ENCODE results near the gene NRXN3. TPM values are rescaled to one million over a fixed set of nuclear protein-coding genes. Genes with fewer than 3 reads are reported as not detected.

NRXN3 gene
- total RNA-seq, 4 donors from 2014 or later = 0.04 to 0.16 TPM; not detected in 2

DNA sequence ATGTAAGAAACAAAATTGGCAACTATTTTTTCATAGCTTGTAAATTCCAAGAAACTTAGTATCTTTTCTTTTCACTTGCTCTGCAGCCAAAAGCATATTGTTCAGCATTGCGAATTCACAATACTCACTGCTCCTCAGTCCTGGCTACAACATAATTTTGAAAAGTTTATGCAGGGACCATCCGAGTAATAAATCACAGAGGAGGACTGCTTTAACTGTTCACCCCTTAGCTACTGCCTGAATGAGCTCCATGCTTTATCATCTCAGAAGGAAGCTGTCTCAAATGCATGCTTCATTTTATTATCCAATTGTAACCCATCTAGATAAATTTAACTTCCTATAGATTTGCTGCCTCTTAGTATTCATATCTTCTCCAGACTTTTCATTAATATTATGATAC, 1213.3 kb downstream of the NRXN3 start:
- no peak for ATAC-seq
- Histone ChIP-seq H3K9me3 (no peaks in the 10 kb centered on the region), H3K4me3 (no peak overlapping the region), H3K27ac (no peak overlapping the region), H3K36me3 (no peaks in the 10 kb centered on the region), H3K27me3 (no peaks in the 10 kb centered on the region), H3K4me1 (no peaks in the 10 kb centered on the region)
- intact Hi-C loops (cut with DNase I; ENCODE audit: low total_unique reads) = no loop called here
- no peak for TF ChIP-seq POLR2A (IDR thresholded peaks at IDR 0.05)
- in situ Hi-C loops (cut with MboI; ENCODE audit: low sequenced_read_pairs in 4 of 4) = no loop called here
- no peak for DNase-seq

DNA sequence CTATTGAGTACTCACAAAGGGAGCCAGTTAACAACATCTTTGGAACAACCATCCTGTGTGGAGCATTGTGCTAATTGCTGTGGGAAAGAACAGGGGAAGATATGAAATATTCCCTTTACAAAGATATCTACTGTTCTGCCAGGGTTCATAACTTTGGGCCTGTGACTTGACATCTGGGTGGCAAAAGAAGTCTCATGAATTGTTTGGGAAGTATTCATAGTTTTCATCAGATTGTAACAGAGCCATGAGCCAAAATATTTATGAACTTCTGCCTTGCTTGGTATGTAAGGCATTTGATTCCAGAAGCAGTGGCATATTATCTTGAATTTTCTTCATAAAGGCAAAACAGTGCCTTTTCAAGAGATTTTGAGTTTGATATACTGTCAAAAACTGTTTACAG, 1224.9 kb downstream of the NRXN3 start:
- H3K27ac ChIP-seq = no peak overlapping the region
- no peaks in the 10 kb centered on the region for H3K4me1 ChIP-seq
- no peaks in the 10 kb centered on the region for H3K27me3 ChIP-seq
- ATAC-seq (no peak), DNase-seq (no peak)
- H3K4me3 ChIP-seq = no peak overlapping the region
- no peaks in the 10 kb centered on the region for H3K36me3 ChIP-seq
- in situ Hi-C loops (cut with MboI; ENCODE audit: low sequenced_read_pairs in 4 of 4) = no loop called here
- H3K9me3 ChIP-seq = no peaks in the 10 kb centered on the region
- intact Hi-C loops (cut with DNase I; ENCODE audit: low total_unique reads) = no loop called here
- TF ChIP-seq, protein P1, sequence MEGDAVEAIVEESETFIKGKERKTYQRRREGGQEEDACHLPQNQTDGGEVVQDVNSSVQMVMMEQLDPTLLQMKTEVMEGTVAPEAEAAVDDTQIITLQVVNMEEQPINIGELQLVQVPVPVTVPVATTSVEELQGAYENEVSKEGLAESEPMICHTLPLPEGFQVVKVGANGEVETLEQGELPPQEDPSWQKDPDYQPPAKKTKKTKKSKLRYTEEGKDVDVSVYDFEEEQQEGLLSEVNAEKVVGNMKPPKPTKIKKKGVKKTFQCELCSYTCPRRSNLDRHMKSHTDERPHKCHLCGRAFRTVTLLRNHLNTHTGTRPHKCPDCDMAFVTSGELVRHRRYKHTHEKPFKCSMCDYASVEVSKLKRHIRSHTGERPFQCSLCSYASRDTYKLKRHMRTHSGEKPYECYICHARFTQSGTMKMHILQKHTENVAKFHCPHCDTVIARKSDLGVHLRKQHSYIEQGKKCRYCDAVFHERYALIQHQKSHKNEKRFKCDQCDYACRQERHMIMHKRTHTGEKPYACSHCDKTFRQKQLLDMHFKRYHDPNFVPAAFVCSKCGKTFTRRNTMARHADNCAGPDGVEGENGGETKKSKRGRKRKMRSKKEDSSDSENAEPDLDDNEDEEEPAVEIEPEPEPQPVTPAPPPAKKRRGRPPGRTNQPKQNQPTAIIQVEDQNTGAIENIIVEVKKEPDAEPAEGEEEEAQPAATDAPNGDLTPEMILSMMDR (IDR thresholded peaks at IDR 0.05 in 4 of 5, conservative IDR thresholded peaks at IDR 0.05 in 1 of 5) = no peak
- no peak for TF ChIP-seq POLR2A (IDR thresholded peaks at IDR 0.05)

DNA sequence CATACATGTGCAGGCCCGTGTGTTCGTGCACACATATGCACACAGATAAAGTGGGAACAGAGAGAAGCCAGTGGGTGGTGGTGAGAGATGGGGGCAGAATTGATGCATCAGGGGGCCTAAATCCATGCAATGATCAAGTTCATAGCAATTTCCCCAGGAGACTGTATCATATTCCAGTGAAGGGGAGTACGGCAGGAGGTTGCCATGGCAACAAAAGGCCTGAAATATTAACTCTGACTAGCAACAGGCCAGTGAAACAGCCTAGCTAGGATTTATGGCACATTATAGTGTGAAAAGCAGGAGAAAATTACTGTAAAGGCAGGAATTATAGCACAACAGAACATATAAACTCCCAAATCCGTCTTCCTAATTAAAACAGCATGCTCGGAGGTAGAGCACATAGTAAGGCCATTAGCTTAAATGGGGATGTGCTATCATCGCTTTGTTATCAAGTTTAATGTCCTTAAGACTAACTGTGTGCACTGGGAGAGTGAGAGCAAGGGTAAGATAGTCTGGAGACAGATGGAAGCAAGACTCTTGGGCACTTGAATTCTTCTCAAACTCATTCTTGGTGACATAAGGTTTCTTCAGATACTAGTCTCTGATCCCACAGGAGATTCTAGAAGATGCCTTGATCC, 1234.8 kb downstream of the NRXN3 start:
- intact Hi-C loops (cut with DNase I; ENCODE audit: low total_unique reads) = no loop called here
- in situ Hi-C loops (cut with MboI; ENCODE audit: low sequenced_read_pairs in 4 of 4) = no loop called here

DNA sequence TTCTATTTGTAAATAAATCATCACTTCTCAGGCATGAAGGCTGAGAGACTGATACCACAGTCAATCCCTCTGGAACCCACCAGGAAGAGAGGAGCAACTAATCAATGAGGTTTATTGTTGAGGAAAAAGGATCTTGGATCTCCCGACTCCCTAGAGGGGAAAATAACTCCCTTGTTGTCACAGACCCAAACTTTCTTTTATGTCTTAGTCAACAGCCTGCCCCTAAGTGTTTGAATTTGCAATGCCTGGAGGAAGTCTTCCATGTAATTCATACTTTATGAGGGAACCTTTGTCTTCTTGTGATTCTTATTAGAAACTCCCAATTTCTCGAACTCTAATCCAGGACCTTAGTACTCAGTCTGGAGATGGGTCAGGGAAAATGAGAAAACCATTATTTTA, 1235.3 kb downstream of the NRXN3 start:
- Histone ChIP-seq H3K4me3 (no peak overlapping the region), H3K36me3 (no peaks in the 10 kb centered on the region), H3K4me1 (no peaks in the 10 kb centered on the region), H3K27ac (no peak overlapping the region), H3K9me3 (no peaks in the 10 kb centered on the region), H3K27me3 (no peaks in the 10 kb centered on the region)
- in situ Hi-C loops (cut with MboI; ENCODE audit: low sequenced_read_pairs in 4 of 4) = no loop called here
- TF ChIP-seq, protein P1 (IDR thresholded peaks at IDR 0.05 in 4 of 5, conservative IDR thresholded peaks at IDR 0.05 in 1 of 5) = no peak
- TF ChIP-seq POLR2A (IDR thresholded peaks at IDR 0.05) = no peak
- intact Hi-C loops (cut with DNase I; ENCODE audit: low total_unique reads) = no loop called here
- DNase-seq (no peak), ATAC-seq (no peak)

More for the DNA sequence above, 1234.8 kb downstream of the NRXN3 start:
- H3K9me3 ChIP-seq = no peaks in the 10 kb centered on the region
- H3K27me3 ChIP-seq = no peaks in the 10 kb centered on the region
- DNase-seq (no peak), ATAC-seq (no peak)
- TF ChIP-seq, protein P1 (IDR thresholded peaks at IDR 0.05 in 4 of 5, conservative IDR thresholded peaks at IDR 0.05 in 1 of 5) = no peak
- no peak for TF ChIP-seq POLR2A (IDR thresholded peaks at IDR 0.05)
- H3K4me3 ChIP-seq = no peak overlapping the region
- H3K36me3 ChIP-seq = no peaks in the 10 kb centered on the region
- no peak overlapping the region for H3K27ac ChIP-seq
- H3K4me1 ChIP-seq = no peaks in the 10 kb centered on the region

DNA sequence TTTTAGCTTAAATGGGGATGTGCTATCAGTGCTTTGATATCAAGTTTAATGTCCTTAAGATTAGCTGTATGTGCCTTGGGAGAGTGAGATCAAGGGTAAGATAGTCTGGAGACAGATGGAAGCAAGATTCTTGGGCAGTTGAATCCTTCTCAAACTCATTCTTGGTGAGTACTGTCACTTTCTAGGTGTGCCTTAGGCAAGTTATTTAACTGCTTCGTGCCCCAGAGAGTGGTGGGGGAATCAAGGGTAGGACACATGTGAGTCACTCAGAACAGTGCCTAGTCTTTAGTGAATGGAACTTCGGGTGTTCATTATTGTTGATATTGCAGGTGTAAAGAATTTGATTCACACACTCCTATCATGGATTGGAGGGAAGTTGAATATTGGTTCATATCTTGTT, 1237.4 kb downstream of the NRXN3 start:
- ATAC-seq = no peak
- Histone ChIP-seq H3K4me1 (no peaks in the 10 kb centered on the region), H3K27me3 (no peaks in the 10 kb centered on the region), H3K4me3 (no peak overlapping the region), H3K9me3 (no peaks in the 10 kb centered on the region), H3K36me3 (no peaks in the 10 kb centered on the region), H3K27ac (no peak overlapping the region)
- intact Hi-C loops (cut with DNase I; ENCODE audit: low total_unique reads) = no loop called here
- DNase-seq = no peak
- in situ Hi-C loops (cut with MboI; ENCODE audit: low sequenced_read_pairs in 4 of 4) = no loop called here
- TF ChIP-seq, protein P1 (IDR thresholded peaks at IDR 0.05 in 4 of 5, conservative IDR thresholded peaks at IDR 0.05 in 1 of 5) = no peak
- TF ChIP-seq POLR2A (IDR thresholded peaks at IDR 0.05) = no peak
